ENCODE measurements around the gene OXNAD1. TPM values are rescaled to one million over a fixed set of nuclear protein-coding genes. Genes with fewer than 3 reads are reported as not detected.
A peak's percentile ranks its signal among the peaks of the same experiment; 100 is the strongest.

Gene OXNAD1
- total RNA-seq, 2 donors from 2014 or later, result 23.4 to 26.2 TPM

GRCh38 chr3:16299746-16300145 lies 34.7 kb downstream of the OXNAD1 start:
- H3K27ac ChIP-seq, result no peak overlapping the region
- no peak overlapping the region for H3K9ac ChIP-seq (ENCODE audit: low read depth in 2 of 2, low read length in 2 of 2)
- H3K9me3 ChIP-seq, result no peaks in the 10 kb centered on the region
- H3K4me3 ChIP-seq, result no peak overlapping the region
- H3K27me3 ChIP-seq, result no peaks in the 10 kb centered on the region
- no peak for DNase-seq
- intact Hi-C loops (cut with DNase I), result no loop called here
- no peak for TF ChIP-seq CTCF (IDR thresholded peaks at IDR 0.05)
- no peaks in the 10 kb centered on the region for H3K4me1 ChIP-seq
- H3K36me3 ChIP-seq, result no peaks in the 10 kb centered on the region

GRCh38 chr3:16300307-16300706 lies 35.3 kb downstream of the OXNAD1 start:
- no peaks in the 10 kb centered on the region for H3K4me1 ChIP-seq
- H3K27me3 ChIP-seq, result no peaks in the 10 kb centered on the region
- TF ChIP-seq CTCF (IDR thresholded peaks at IDR 0.05), result no peak
- no peak overlapping the region for H3K4me3 ChIP-seq
- no peak overlapping the region for H3K27ac ChIP-seq
- H3K9me3 ChIP-seq, result no peaks in the 10 kb centered on the region
- intact Hi-C loops (cut with DNase I), result no loop called here
- DNase-seq, result no peak
- H3K9ac ChIP-seq (ENCODE audit: low read depth in 2 of 2, low read length in 2 of 2), result no peak overlapping the region
- no peaks in the 10 kb centered on the region for H3K36me3 ChIP-seq

- Histone ChIP-seq H3K27me3 (no peaks in the 10 kb centered on the region), H3K27ac (no peak overlapping the region), H3K9me3 (no peaks in the 10 kb centered on the region), H3K4me3 (no peak overlapping the region), H3K36me3 (no peaks in the 10 kb centered on the region), H3K4me1 (no peaks in the 10 kb centered on the region), H3K9ac (ENCODE audit: low read depth in 2 of 2, low read length in 2 of 2) (no peak overlapping the region)
- TF ChIP-seq CTCF (IDR thresholded peaks at IDR 0.05), result no peak
- intact Hi-C loops (cut with DNase I), result no loop called here
- no peak for DNase-seq
Measured at GRCh38 chr3:16300881-16301359, 35.9 kb downstream of the OXNAD1 start.

- Histone ChIP-seq H3K4me3 (no peak overlapping the region), H3K36me3 (no peaks in the 10 kb centered on the region), H3K27me3 (no peaks in the 10 kb centered on the region), H3K9ac (ENCODE audit: low read depth in 2 of 2, low read length in 2 of 2) (no peak overlapping the region), H3K27ac (peak overlapping the region; percentile 7), H3K4me1 (no peaks in the 10 kb centered on the region), H3K9me3 (no peaks in the 10 kb centered on the region)
- intact Hi-C loops (cut with DNase I), result no loop called here
- DNase-seq, result no peak
- TF ChIP-seq CTCF (IDR thresholded peaks at IDR 0.05), result no peak
Measured at GRCh38 chr3:16301507-16301906, 36.5 kb downstream of the OXNAD1 start.

- H3K27me3 ChIP-seq, result no peaks in the 10 kb centered on the region
- no peak for TF ChIP-seq CTCF (IDR thresholded peaks at IDR 0.05)
- H3K9ac ChIP-seq (ENCODE audit: low read depth in 2 of 2, low read length in 2 of 2), result no peak overlapping the region
- no peaks in the 10 kb centered on the region for H3K36me3 ChIP-seq
- H3K4me1 ChIP-seq, result no peaks in the 10 kb centered on the region
- DNase-seq, result no peak
- peak overlapping the region; percentile 7 for H3K27ac ChIP-seq
- intact Hi-C loops (cut with DNase I), result no loop called here
- H3K9me3 ChIP-seq, result no peaks in the 10 kb centered on the region
- no peak overlapping the region for H3K4me3 ChIP-seq
Measured at GRCh38 chr3:16302082-16302631, 37.1 kb downstream of the OXNAD1 start.

All from colonic mucosa (tissue), 4 donors.